ENCODE measurements around the gene DISP3. TPM values are rescaled to one million over a fixed set of nuclear protein-coding genes. Genes with fewer than 3 reads are reported as not detected.

DISP3 gene
- total and polyA plus RNA-seq, 2 of the 4 experiments (the other 2 are of a cell fraction), result 0.05 TPM; not detected in 1

DNA sequence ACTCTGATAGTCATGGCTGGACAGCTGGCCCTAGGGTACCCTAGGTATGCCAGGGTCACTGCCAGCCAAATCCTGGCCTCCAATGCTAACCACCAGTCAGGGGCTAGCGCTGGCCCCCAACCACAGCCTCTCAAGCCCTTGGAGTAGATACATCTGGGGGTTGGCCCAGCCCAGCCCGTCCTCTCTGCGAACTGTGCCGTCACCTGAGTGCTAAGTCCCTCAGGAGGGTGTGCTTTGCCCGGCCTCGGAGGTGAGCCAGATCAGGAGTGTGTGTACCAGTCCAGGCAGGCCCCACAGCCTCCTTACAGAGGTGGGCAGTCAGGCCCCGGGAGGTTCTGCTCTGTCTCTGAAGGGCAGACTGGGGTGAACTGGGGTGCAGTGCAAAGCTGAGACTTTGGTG lies 34.0 kb upstream of the DISP3 start:
- H2AFZ ChIP-seq (replicated peaks; ENCODE audit: low read length, poor library complexity), result peak overlapping the region; percentile 14
- WGBS, 2 experiments (ENCODE audit: extremely low coverage in 2 of 2, insufficient read length in 1 of 2), result 45% methylated on average over 5 of the region's 7 CpGs; no CpG with 5 or more reads in 1 of the 2 experiments
- ATAC-seq (ENCODE audit: low read depth) (no peak), DNase-seq (no peak)
- no peak overlapping the region for H2BK120ac ChIP-seq (ENCODE audit: low read depth, low read length)
- H3K79me1 ChIP-seq (ENCODE audit: low read depth in 1 of 2, low read length in 2 of 2), result no peaks in the 10 kb centered on the region
- dilution Hi-C loops (cut with HindIII; ENCODE audit: low sequenced_read_pairs, unreplicated experiment) (no loop called here), intact Hi-C loops (cut with micrococcal nuclease) (no loop called here), in situ Hi-C loops (cut with MboI; ENCODE audit: low sequenced_read_pairs) (no loop called here)
- no peak overlapping the region for H2BK15ac ChIP-seq (ENCODE audit: low read depth, low read length)
- no peaks in the 10 kb centered on the region for H3K36me3 ChIP-seq (ENCODE audit: control insufficient read depth, insufficient read depth, low read length)
- BruUV-seq (replicated peaks), result no TSS peak
- TF ChIP-seq POLR2A (IDR thresholded peaks at IDR 0.05; ENCODE audit: low read depth, low read length) (no peak), BHLHE40 (IDR thresholded peaks at IDR 0.05; ENCODE audit: low read depth, low read length) (no peak), RAD21 (IDR thresholded peaks at IDR 0.05; ENCODE audit: low read length) (no peak), MAZ (IDR thresholded peaks at IDR 0.05; ENCODE audit: borderline replicate concordance, low read depth, low read length) (no peak)
- TF ChIP-seq, protein P1, sequence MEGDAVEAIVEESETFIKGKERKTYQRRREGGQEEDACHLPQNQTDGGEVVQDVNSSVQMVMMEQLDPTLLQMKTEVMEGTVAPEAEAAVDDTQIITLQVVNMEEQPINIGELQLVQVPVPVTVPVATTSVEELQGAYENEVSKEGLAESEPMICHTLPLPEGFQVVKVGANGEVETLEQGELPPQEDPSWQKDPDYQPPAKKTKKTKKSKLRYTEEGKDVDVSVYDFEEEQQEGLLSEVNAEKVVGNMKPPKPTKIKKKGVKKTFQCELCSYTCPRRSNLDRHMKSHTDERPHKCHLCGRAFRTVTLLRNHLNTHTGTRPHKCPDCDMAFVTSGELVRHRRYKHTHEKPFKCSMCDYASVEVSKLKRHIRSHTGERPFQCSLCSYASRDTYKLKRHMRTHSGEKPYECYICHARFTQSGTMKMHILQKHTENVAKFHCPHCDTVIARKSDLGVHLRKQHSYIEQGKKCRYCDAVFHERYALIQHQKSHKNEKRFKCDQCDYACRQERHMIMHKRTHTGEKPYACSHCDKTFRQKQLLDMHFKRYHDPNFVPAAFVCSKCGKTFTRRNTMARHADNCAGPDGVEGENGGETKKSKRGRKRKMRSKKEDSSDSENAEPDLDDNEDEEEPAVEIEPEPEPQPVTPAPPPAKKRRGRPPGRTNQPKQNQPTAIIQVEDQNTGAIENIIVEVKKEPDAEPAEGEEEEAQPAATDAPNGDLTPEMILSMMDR (conservative IDR thresholded peaks at IDR 0.05; ENCODE audit: low read depth, low read length), result no peak
- TF ChIP-seq, protein P2, sequence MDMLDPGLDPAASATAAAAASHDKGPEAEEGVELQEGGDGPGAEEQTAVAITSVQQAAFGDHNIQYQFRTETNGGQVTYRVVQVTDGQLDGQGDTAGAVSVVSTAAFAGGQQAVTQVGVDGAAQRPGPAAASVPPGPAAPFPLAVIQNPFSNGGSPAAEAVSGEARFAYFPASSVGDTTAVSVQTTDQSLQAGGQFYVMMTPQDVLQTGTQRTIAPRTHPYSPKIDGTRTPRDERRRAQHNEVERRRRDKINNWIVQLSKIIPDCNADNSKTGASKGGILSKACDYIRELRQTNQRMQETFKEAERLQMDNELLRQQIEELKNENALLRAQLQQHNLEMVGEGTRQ (IDR thresholded peaks at IDR 0.05; ENCODE audit: low read depth, low read length), result no peak
- no peak overlapping the region for H4K8ac ChIP-seq (ENCODE audit: low read depth in 2 of 2, low read length in 2 of 2)
- ChIA-PET POLR2A (ENCODE audit: unreplicated experiment) (no interaction called here), CTCF (no interaction called here)
- no peaks in the 10 kb centered on the region for H4K20me1 ChIP-seq (ENCODE audit: insufficient read depth, low read length)
- no peak overlapping the region for H3K4me3 ChIP-seq (ENCODE audit: insufficient read depth, low read depth, low read length)
- no peak overlapping the region for H3K56ac ChIP-seq (ENCODE audit: extremely low read depth, insufficient read depth, low read length)
- H3K9me1 ChIP-seq (ENCODE audit: insufficient read depth, low read length), result no peaks in the 10 kb centered on the region
- H2AK9ac ChIP-seq (replicated peaks; ENCODE audit: low read depth, low read length, poor library complexity), result no peak overlapping the region
- no peak overlapping the region for H2AK5ac ChIP-seq (ENCODE audit: low read depth, low read length)
- H3K9ac ChIP-seq (ENCODE audit: low read depth, low read length), result no peak overlapping the region
- H3K9me3 ChIP-seq (ENCODE audit: control insufficient read depth, insufficient read depth, low read length), result no peaks in the 10 kb centered on the region
- H2BK20ac ChIP-seq (ENCODE audit: low read depth, low read length), result no peak overlapping the region
- H3K18ac ChIP-seq (ENCODE audit: low read depth, low read length), result no peak overlapping the region
- H4K91ac ChIP-seq (ENCODE audit: insufficient read depth, low read depth, low read length), result no peak overlapping the region
- H3K4me2 ChIP-seq (ENCODE audit: low read depth, low read length), result no peak overlapping the region
- H3K14ac ChIP-seq (replicated peaks; ENCODE audit: low read depth, low read length), result no peak overlapping the region
- H4K5ac ChIP-seq (ENCODE audit: low read depth, low read length), result no peak overlapping the region
- H3K23ac ChIP-seq (ENCODE audit: low read depth, low read length), result no peak overlapping the region
- H2BK5ac ChIP-seq (ENCODE audit: low read depth, low read length, poor library complexity, severe bottlenecking), result no peak overlapping the region
- no peak overlapping the region for H3K4ac ChIP-seq (ENCODE audit: low read depth, low read length)
- H3K27ac ChIP-seq (ENCODE audit: insufficient read depth, low read length), result no peak overlapping the region
- peaks cover 10% of the 10 kb centered on the region; the same call in 1 of the 2 replicates for H3K27me3 ChIP-seq (ENCODE audit: control insufficient read depth, insufficient read depth, low read length)
- H3K4me1 ChIP-seq (ENCODE audit: control insufficient read depth, insufficient read depth, low read length), result no peaks in the 10 kb centered on the region

Measured in IMR-90 (cell line).